GM19035 (cell line): ENCODE results near the gene PIP4K2C.

Experiments
- ATAC-seq: cut with Tn5 transposase; IDR thresholded peaks from one replicate; pipeline ENCODE4 v1.9.1; 2021; ENCODE audit not compliant: unreplicated experiment

The PIP4K2C gene

GRCh38 chr12:57620936-57621496 is 30.0 kb downstream of the PIP4K2C start:
- no peak for ATAC-seq

GRCh38 chr12:57621497-57622292 is 30.7 kb downstream of the PIP4K2C start:
- ATAC-seq, result no peak

- ATAC-seq, result no peak
Observed at GRCh38 chr12:57622293-57623245, 31.6 kb downstream of the PIP4K2C start.

- ATAC-seq, result no peak
Observed at GRCh38 chr12:57623385-57623784, 32.4 kb downstream of the PIP4K2C start.

- ATAC-seq, result no peak
Observed at GRCh38 chr12:57623811-57624390, 32.9 kb downstream of the PIP4K2C start.

GRCh38 chr12:57624441-57625220 is 33.6 kb downstream of the PIP4K2C start:
- no peak for ATAC-seq

- ATAC-seq, result no peak
Observed at GRCh38 chr12:57625261-57626032, 34.5 kb downstream of the PIP4K2C start.

- no peak for ATAC-seq
Observed at GRCh38 chr12:57626111-57626920, 35.3 kb downstream of the PIP4K2C start.

GRCh38 chr12:57626921-57627445 is 36.0 kb downstream of the PIP4K2C start:
- no peak for ATAC-seq

GRCh38 chr12:57627501-57628279 is 36.7 kb downstream of the PIP4K2C start:
- ATAC-seq, result no peak

- no peak for ATAC-seq
Observed at GRCh38 chr12:57628280-57629191, 37.5 kb downstream of the PIP4K2C start.

GRCh38 chr12:57629897-57630471 is 39.0 kb downstream of the PIP4K2C start:
- ATAC-seq, result no peak

GRCh38 chr12:57630891-57631433 is 40.0 kb downstream of the PIP4K2C start:
- no peak for ATAC-seq

- no peak for ATAC-seq
Observed at GRCh38 chr12:57631566-57632072, 40.6 kb downstream of the PIP4K2C start.

- peak; percentile 14 for ATAC-seq
Observed at GRCh38 chr12:57632073-57632957, 41.3 kb downstream of the PIP4K2C start.
